Activated naive CD4-positive, alpha-beta T cell (primary cell): ENCODE results near the gene H2AZ1.

ENCODE experiments used
- DNase-seq, 4 experiments: peaks; one replicate each; lab custom pipeline; 2025; lab: John Stamatoyannopoulos, UW

Gene H2AZ1

GRCh38 chr4:99946356-99947189 lies 3.5 kb downstream of the H2AZ1 start, which contains the start of gene DNAJB14:
TSS of gene DNAJB14 (minus strand) at chr4:99946618. CDS start at chr4:99946571, 47 bp downstream.
- peak; percentile 43 to 78 (median 56) for DNase-seq

GRCh38 chr4:99945718-99946355 lies 4.2 kb downstream of the H2AZ1 start:
- DNase-seq, result peak in 2 of 4 experiments; percentile 18 to 31

DNA sequence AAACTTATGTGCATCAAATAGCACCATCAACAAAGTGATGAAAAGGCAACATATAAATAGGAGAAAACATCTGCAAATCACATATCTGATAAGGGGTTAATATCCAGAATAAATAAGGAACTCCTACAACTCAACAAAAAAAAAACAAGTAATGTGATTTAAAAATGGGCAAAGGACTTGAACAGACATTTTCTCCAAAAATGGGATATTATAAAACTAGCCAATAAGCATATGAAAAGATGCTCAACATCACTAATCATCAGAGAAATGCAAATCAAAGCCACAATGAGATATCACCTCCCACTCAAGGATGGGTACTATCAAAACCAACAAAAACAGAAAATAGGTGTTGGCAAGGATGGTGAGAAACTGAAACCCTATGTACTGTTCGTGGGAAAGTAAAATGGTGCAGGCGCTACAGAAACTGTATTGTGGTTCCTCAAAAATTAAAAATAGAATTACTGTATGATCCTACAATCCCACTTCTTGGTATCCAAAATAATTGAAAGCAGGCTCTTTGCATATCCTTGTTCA lies 6.1 kb downstream of the H2AZ1 start:
- DNase-seq, result no peak

GRCh38 chr4:99938243-99938753 lies 11.8 kb downstream of the H2AZ1 start:
- no peak for DNase-seq

- no peak for DNase-seq
These were observed 15.2 kb downstream of the H2AZ1 start for GRCh38 chr4:99934891-99935290.

DNA sequence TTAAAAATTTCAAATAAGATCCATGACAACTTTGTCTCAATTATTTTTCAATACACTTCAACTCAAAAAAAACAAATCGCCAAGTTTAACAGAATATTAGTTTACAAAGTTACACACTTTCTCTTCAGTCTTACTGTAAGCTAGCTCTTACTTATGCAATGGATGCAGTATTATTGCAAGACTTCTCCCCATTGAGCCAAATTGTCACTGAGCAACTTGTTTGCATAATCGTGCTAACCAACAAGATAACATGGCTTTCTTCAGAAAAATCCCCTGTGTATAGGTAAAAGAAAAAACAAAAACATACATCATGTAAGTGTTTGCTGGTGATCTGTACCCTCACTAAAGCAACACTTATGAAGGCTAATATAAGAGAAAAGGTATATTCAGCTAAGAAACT lies 22.5 kb downstream of the H2AZ1 start:
- DNase-seq, result no peak

- no peak for DNase-seq
These were observed 28.9 kb downstream of the H2AZ1 start for GRCh38 chr4:99921174-99921573.

- no peak for DNase-seq
These were observed 31.4 kb downstream of the H2AZ1 start for GRCh38 chr4:99918656-99919055.

- DNase-seq, result no peak
These were observed 32.5 kb downstream of the H2AZ1 start for GRCh38 chr4:99917575-99917974.

DNA sequence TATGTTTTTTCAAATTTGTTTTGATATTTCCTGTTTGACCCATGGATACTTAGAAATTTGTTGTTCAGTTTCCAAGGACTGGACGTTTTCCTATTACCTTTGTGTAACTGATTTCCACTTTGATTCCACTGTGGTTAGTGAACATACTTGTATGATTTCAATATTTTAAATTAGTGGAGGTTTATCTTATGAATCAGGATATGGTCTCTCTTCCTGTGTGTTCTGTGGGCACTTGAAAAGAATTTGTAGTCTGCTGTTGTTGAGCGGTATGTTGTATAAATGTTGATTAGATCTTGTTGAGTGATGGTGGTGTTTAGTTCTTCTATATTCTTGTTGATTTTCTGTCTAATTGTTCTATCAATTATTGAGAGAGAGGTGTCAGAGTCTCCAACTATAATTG lies 34.6 kb downstream of the H2AZ1 start:
- no peak for DNase-seq
